ENCODE results near the gene CPM. TPM values are rescaled to one million over a fixed set of nuclear protein-coding genes. Genes with fewer than 3 reads are reported as not detected.

CPM gene
- total and polyA plus RNA-seq, 2 of the 4 experiments (the other 2 are of a cell fraction) = 2.0 to 8.8 TPM

DNA sequence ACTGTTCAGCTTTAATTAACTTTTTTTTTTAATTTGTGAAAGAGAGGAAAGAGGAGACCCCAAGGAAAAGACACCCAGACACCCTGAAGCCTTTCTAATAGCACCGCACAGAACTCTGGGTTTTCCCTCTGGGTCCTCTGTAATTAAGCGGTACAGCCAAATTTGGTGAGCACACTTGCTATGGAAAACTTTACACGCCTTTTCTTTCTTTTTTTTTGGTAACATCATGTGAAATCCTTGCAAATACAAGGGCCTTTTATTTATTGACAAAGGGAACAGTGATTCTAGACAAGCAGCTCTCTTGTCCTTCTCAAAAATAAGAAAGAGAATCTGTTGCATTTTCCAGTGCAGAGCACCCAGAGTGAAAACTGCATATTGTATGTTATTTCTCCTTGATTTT, 44.4 kb upstream of the CPM start:
- WGBS, 2 experiments (ENCODE audit: extremely low coverage in 2 of 2, insufficient read length in 1 of 2) = 93% methylated on average over 2 of the region's 3 CpGs; no CpG with 5 or more reads in 1 of the 2 experiments
- Histone ChIP-seq H4K91ac (ENCODE audit: insufficient read depth, low read depth, low read length) (no peak overlapping the region), H2BK15ac (ENCODE audit: low read depth, low read length) (no peak overlapping the region), H2BK20ac (ENCODE audit: low read depth, low read length) (no peak overlapping the region), H3K18ac (ENCODE audit: low read depth, low read length) (no peak overlapping the region), H2AK9ac (replicated peaks; ENCODE audit: low read depth, low read length, poor library complexity) (no peak overlapping the region), H3K23ac (ENCODE audit: low read depth, low read length) (no peak overlapping the region), H3K56ac (ENCODE audit: extremely low read depth, insufficient read depth, low read length) (no peak overlapping the region), H3K9me1 (ENCODE audit: insufficient read depth, low read length) (no peaks in the 10 kb centered on the region; the same call in 1 of the 2 replicates), H3K79me1 (ENCODE audit: low read depth in 1 of 2, low read length in 2 of 2) (no peaks in the 10 kb centered on the region), H2BK120ac (ENCODE audit: low read depth, low read length) (no peak overlapping the region), H3K9me3 (ENCODE audit: control insufficient read depth, insufficient read depth, low read length) (no peaks in the 10 kb centered on the region), H3K4ac (ENCODE audit: low read depth, low read length) (no peak overlapping the region), H3K9ac (ENCODE audit: low read depth, low read length) (no peak overlapping the region), H2AFZ (replicated peaks; ENCODE audit: low read length, poor library complexity) (no peak overlapping the region), H4K20me1 (ENCODE audit: insufficient read depth, low read length) (no peaks in the 10 kb centered on the region), H3K27ac (ENCODE audit: insufficient read depth, low read length) (no peak overlapping the region), H4K8ac (ENCODE audit: low read depth in 2 of 2, low read length in 2 of 2) (no peak overlapping the region), H3K14ac (replicated peaks; ENCODE audit: low read depth, low read length) (no peak overlapping the region), H4K5ac (ENCODE audit: low read depth, low read length) (no peak overlapping the region), H3K36me3 (ENCODE audit: control insufficient read depth, insufficient read depth, low read length) (no peaks in the 10 kb centered on the region), H3K27me3 (ENCODE audit: control insufficient read depth, insufficient read depth, low read length) (no peaks in the 10 kb centered on the region), H2AK5ac (ENCODE audit: low read depth, low read length) (no peak overlapping the region), H2BK5ac (ENCODE audit: low read depth, low read length, poor library complexity, severe bottlenecking) (no peak overlapping the region), H3K4me1 (ENCODE audit: control insufficient read depth, insufficient read depth, low read length) (peaks cover 4% of the 10 kb centered on the region), H3K4me2 (ENCODE audit: low read depth, low read length) (no peak overlapping the region), H3K4me3 (ENCODE audit: insufficient read depth, low read depth, low read length) (no peak overlapping the region)
- DNase-seq (no peak), ATAC-seq (ENCODE audit: low read depth) (no peak)
- intact Hi-C loops (cut with micrococcal nuclease) (no loop called here), in situ Hi-C loops (cut with MboI; ENCODE audit: low sequenced_read_pairs) (no loop called here), dilution Hi-C loops (cut with HindIII; ENCODE audit: low sequenced_read_pairs, unreplicated experiment) (no loop called here)
- ChIA-PET POLR2A (ENCODE audit: unreplicated experiment) (no interaction called here), CTCF (interaction anchor here (1.7 kb wide), 1 partner anchor 10 kb away, joined by 5 read pairs; no protein-coding TSS in a partner anchor)
- no TSS peak for BruUV-seq (replicated peaks)
- TF ChIP-seq MXI1 (IDR thresholded peaks at IDR 0.05; ENCODE audit: borderline replicate concordance, low read depth, low read length) (no peak), RCOR1 (IDR thresholded peaks at IDR 0.05; ENCODE audit: insufficient replicate concordance, low read length) (no peak), MAZ (IDR thresholded peaks at IDR 0.05; ENCODE audit: borderline replicate concordance, low read depth, low read length) (no peak), RFX5 (IDR thresholded peaks at IDR 0.05; ENCODE audit: low read depth, low read length) (no peak)
